ENCODE measurements around the gene RASA2. TPM values are rescaled to one million over a fixed set of nuclear protein-coding genes. Genes with fewer than 3 reads are reported as not detected.

RASA2 gene
- total RNA-seq, 1 experiment from 2014 or later, result 16.4 TPM

DNA sequence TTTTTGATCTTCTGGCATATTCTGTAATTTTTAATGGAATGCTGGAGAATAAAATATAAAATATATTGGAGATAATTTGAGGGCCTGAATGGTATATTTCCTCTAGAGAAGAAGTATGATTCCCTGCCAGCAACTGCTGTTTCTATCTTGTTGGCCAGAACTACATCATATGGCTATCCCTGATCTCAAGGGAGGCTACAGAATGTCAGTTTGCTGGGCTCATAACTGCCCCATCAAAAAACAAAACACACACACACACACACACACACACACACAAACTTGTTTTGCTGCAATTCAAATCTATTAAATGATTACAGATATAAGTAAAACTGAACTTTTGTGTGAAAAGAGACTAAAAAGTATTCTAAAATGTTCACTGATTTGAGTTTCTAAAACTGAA, 51.0 kb downstream of the RASA2 start:
- DNase-seq (ENCODE audit: low spot score), result no peak

DNA sequence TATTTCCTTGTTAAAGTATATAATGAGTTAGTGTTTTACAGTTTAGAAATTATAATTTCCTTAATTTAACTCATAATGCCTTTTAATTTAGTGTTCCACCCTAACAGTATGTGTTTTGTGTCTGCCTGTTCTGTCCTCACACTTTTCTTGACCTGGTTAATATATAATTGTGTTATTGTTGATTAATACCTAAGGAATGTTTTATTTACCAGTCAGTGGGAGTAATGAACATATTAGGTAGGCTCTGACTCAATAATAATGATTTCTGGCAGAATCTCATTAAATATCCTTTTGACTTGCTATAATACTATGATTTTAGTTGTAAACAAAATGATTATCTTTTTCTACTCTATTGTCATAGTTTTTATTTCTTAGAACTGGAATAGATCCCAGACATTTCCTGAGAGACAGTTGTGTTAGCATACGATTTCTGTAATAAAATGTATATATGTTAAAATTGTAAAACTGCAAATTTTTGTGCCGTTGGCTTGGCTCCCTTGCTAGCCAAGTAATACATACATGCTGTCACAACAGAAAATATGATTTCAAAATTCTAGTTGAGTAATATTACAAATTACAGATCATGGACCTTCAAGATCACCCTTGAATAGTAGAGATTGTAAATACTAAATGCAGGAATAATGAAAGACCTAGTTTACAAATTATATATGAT, 51.9 kb downstream of the RASA2 start:
- DNase-seq (ENCODE audit: low spot score), result no peak

DNA sequence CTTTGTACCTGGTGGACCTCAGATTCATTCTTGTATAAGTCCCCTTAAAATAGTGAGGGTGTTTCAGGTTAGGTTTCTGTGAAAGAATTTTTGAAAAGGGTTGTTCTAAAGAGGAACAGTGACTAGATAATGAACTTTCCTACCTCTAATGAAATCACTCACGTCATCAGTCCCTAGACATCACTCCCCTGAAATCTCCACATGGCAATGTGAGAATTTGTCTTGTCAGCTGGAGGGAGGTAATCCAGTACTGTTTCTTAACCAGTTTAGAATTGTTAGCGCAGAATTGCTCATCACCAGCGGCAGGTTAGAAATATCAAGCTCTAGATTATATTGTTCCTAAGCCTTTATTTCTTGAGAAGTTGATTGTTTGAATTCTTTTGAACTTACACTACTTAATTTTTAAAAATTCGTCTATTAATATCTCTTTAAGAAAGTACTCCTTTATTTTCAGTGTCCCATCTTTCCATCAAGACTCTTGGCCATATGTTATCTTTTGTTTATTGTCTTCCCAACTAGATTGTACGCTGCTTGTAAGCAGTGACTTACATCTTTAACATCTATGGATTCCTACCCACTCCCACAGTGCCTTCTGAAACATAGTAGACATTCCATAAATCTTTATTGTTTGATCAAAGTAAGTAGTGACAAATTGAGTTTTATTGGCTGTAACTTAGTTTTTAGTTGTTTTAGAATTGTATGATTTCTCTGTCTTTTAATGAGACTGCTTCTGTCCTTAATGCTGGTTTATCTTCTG, 52.8 kb downstream of the RASA2 start:
- DNase-seq (ENCODE audit: low spot score), result no peak

DNA sequence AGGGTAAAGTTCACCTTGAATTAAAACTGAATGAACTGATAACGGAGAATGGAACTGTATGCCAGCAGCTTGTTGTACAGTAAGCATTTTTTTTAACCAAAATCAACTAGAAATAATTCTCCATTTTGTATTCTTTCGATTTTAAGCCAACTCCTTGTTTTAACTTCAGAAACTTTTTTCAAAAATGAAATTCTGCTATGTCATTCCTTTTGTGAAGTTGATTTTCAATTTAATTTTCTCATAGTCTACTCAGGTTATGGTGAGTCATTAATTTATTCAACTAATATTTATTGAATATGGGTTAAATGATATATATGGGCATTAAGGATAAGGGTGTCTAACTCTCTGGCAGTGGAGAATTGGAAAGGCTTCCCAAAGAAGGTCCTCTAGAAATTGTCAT, 53.7 kb downstream of the RASA2 start:
- DNase-seq (ENCODE audit: low spot score), result no peak

DNA sequence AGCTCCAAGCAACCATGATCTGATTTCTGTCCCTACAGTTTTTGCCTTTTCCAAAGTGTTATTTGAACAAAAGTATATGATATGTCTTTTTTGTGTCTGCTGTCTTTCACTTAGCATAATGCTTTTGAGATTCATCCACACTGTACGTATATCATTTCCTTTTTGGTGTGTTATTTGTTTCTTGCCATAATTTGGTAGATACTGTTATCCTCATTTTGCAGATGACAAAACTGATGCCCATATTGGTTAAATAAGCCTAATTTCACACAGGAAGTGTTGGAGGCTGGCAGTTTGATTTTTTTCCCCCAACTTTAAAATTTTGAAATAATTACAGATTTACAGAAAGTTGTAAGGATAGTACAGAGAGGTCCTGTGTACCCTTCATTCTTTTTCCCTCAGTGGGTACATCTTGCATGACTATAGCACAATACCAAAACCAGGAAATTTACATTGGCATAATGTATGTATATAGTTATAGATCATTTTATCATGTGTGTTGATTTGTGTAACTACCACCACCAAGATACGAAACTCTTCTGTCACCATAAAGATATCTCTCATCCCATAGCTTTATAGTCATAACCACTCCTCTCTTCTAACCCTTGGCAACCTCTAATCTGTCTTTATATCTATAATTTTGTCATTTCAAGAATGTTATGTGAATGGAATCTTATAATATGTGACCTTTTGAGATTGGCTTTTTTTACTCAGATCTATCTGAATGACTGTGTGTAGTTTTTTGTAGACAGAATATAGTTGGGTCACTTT, 55.6 kb downstream of the RASA2 start:
- DNase-seq (ENCODE audit: low spot score), result no peak

DNA sequence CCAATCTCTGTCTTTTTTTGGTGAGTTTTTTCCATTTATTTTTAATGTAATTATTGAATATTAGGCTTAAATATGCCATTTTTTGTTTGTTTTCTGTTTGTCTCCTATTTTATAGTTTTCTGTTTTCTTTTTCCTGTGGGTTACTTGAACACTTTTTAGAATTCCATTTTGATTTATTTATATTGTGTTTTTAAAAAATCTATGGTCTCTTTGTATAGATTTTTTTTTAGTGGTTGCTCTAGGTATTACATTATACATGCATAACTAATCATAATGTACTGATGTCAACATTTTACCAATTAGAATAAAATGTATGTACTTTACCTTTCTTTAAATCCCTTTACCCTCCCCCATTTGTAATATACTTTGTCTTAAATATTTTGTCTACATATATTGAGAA, 56.2 kb downstream of the RASA2 start:
- no peak for DNase-seq (ENCODE audit: low spot score)

DNA sequence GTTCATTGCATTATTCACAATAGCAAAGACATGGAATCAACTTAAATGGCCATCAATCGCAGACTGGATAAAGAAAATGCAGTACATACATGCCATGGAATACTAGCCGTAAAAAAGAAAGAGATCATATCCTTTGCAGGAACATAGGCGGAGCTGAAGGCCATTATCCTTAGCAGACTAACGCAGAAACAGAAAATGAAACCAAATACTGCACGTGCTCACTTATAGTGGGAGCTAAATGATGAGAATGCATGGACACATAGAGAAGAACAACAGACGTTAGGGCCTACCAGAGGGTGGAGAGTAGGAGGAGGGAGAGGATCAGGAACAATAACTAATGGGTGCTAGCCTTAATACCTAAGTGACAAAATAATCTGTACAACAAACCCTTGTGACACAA, 57.9 kb downstream of the RASA2 start:
- DNase-seq (ENCODE audit: low spot score), result no peak

DNA sequence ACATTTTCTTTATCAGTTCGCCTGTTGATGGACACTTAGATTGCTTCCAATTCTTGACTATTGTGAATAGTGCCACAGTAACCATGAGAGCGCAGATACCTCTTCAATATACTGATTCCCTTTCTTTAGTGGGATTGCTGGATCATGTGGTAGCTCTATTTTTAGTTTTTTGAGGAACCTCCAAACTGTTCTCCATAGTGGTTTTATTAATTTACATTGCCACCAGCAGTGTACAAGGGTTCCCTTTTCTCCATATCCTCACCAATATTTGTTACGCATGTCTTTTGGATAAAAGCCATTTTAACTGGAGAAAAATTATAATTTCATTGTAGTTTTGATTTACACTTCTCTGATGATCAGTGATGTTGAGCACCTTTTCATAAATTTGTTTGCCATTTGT, 59.3 kb downstream of the RASA2 start:
- no peak for DNase-seq (ENCODE audit: low spot score)

DNA sequence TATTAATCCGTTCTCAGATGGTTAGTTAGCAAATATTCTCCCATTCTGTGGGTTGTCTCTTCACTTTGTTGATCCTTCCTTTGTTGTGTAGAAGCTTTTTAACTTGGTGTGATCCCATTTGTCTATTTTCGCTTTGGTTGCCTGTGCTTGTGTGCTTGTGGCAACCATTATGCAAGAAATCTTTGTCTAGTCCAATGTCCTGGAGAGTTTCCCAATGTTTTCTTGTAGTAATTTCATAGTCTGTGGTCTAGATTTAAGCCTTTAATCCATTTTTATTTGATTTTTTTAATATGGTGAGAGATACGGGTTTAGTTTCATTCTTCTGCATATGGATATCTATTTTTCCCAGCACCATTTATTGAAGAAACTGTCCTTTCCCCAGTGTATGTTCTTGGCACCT, 59.8 kb downstream of the RASA2 start:
- DNase-seq (ENCODE audit: low spot score), result no peak

DNA sequence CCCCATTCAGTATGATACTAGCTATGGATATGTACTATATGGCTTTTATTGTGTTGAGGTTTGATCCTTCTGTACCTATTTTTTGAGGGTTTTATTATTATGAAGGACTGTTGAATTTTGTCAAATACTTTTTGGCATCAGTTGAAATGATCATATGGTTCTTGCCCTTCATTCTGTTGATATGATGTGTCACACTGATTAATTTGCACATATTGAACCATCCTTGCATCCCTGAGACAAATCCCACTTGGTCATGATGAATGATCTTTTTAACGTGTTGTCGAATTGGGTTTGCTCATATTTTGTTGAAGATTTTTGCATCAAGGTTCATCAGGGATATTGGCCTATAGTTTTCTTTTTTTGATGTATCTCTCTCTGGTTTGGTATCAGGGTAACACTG, 61.0 kb downstream of the RASA2 start:
- DNase-seq (ENCODE audit: low spot score), result no peak

DNA sequence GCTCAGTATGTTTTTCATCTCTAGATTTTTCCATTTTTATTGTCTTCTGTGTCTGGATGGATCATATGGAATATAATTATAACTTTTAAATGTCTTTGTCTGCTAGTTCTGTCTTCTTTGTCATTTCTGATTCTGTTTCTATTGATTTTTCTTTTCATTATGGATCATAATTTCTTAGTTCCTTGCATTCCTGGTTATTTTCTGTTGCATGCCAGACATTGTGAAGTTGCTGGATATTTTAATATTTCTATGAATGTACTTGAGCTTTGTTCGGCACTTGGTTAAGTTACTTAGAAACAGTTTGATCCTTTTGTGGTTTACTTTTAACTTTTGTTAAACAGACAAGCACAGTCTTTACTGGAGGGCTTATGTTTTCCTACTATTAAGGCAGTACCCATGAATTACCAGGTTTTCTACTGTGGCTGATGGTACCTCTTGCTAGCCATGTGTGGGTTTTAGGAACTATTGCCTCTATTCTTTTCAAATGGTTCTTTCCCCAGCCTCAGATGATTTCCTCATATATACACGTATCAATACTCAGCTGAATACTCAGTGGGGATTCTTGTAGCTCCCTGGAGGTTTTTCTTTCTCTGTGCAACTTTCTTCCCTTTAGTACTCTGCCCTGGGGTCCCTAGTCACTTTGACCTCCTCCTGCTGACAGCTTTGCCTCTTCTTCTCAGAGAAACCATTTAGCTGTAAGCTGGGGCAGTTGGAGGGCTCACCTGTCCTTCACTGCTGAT, 64.3 kb downstream of the RASA2 start:
- no peak for DNase-seq (ENCODE audit: low spot score)

DNA sequence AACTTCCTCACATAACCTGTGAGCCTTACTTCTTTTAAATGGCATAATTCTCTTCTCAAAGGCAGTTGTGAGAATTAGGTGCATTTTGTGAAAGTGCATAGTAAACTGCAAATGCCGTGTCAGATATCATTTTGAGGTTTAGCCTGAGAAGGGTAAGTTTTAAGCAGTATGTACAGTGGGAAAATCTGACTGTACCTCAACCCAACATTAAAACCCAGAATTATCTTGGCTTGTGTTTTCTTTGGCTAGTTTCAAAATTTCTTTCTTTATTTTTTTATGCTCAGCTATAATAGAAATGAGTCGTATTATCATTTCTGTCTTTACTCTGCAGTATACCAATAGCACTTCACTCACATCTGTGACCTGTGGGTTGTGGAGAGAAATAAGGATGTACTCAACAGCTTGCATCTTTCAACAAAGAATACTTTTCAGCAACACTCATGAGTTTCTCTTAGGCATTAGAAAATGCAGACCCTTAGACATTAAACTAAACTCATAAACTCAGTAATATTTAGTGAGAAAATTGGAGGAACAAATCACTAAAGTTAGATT, 65.7 kb downstream of the RASA2 start:
- DNase-seq (ENCODE audit: low spot score), result no peak

DNA sequence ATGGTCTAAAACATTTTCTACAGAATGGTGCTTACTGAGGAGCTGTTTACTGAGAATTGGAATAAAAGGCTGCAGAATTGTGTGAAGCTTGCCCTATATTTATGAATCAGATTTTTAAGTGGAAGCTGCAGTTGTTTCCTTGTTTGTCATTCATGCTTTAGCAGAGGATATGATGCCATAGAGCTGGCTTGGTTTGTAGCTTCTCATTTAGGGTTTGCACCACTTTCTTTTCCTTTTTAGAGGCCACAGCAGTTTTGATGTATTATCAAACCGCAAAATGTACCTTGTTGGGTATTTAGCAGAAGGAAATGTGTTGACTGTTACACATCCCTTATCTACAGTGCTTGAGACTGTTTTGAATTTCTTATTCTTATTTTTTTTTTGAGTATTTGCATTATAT, 66.2 kb downstream of the RASA2 start:
- no peak for DNase-seq (ENCODE audit: low spot score)

DNA sequence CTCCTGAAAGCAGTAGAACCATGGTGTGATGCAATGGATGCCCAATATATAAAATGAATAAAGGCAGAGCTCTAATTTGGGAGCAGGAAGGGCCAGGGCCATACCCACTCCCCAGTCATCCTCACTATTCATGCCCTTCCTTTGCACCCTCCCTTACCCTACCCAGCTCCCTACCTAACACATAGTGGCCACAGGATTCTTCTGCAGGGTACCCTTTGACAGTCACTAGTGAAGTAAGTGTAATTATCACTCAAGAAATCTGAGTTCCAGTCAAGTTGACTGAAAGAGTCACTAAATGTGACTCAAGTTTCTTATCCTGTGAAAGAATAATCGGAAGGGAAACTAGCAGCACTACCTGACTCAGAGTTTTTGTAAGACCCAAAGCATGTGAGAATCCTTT, 69.2 kb downstream of the RASA2 start:
- no peak for DNase-seq (ENCODE audit: low spot score)

DNA sequence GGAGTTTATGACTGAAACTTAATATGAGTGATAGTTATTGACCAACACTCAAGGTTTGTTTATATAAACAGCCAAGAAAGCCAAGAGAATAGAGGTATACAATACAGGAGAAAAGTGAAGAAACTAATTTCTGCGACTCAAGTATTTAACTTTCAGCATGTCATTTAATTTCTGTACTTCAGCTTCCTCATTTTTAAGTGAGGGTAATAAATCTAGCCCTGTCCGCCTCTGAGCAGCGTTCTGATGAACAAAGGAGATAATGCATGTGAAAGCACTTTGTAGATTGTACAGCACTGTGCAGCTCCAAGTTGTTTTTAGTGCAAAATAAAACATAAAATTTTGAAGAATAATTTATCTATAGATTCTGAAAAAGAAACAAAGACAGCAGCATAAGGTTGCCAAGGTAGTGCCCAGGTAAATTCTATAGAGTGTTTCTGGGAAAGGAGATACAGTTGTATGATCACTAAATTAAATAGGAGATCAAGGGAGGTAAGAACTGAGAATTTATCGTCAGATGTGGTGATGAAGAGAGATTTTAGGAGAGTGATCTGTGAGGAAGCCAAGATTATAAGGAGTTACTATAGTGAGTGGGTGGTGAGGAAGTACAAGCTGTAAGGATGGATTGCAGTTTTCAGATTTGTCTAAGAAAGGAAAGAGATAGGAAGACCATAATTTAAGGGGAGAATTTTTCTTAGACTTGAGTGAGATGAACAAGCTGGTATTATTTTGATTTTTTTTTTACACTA, 71.3 kb downstream of the RASA2 start:
- DNase-seq (ENCODE audit: low spot score), result no peak

DNA sequence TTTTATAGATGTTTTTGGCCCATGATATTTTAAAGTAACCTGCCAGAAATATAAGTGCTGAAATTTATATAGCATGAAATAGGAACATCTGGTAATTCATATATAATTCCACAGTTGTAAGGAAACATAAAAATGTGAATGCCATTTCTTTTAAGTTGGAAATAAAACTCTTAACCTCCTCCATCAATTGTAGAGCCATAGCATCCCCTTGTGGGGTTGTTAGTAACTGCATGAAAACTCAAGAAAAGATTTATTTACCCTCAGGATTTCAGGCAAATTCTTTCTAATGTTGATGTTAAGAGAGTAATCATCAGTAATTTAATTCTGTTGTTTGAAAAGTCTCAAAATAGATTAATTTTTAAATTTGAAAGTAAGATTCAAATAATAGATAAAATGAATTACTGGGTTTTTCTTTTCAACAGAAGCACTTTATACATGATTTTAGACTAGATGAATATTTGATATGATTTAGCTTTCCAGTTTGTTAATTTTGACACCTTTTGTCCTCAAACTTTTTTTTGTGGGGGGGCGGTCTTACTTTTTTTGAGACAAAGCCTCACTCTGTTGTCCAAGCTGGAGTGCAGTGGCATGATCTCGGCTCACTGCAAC, 74.7 kb downstream of the RASA2 start:
- peak; percentile 50 for DNase-seq (ENCODE audit: low spot score)

DNA sequence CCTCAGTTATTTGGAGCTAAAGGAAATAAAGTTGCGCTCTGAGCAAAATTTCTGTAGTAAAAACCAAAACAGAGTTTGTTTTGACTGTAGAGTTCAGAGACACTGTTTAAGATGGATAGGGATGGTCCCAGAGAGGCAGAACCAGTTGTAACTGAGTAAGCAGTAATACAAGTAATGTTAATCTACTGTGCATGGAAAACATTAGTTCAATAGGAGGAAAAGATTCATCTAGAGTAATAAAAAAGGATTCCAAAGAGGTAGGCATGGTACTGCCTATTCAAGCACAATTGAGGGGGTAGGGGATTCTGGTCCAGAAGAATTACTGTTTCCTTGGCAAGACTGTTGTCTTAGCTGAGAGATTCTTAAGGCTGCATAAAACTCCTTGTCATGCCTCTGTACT, 77.4 kb downstream of the RASA2 start:
- no peak for DNase-seq (ENCODE audit: low spot score)

DNA sequence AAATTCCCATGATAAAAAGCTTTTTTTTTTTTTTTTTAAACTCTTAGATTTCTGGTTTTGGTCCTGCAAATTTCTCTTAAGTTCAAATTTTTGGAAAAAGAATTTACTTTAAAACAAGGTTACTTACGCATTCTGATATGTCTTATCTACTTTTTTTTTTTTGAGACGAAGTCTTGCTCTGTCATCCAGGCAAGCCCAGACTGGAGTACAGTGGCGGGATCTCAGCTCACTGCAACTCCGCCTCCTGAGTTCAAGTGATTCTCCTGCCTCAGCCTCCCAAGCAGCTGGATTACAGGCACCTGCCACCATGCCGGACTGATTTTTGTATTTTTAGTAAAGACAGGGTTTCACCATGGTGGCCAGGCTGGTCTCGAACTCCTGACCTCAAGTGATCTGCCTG, 83.2 kb downstream of the RASA2 start:
- DNase-seq (ENCODE audit: low spot score), result no peak

DNA sequence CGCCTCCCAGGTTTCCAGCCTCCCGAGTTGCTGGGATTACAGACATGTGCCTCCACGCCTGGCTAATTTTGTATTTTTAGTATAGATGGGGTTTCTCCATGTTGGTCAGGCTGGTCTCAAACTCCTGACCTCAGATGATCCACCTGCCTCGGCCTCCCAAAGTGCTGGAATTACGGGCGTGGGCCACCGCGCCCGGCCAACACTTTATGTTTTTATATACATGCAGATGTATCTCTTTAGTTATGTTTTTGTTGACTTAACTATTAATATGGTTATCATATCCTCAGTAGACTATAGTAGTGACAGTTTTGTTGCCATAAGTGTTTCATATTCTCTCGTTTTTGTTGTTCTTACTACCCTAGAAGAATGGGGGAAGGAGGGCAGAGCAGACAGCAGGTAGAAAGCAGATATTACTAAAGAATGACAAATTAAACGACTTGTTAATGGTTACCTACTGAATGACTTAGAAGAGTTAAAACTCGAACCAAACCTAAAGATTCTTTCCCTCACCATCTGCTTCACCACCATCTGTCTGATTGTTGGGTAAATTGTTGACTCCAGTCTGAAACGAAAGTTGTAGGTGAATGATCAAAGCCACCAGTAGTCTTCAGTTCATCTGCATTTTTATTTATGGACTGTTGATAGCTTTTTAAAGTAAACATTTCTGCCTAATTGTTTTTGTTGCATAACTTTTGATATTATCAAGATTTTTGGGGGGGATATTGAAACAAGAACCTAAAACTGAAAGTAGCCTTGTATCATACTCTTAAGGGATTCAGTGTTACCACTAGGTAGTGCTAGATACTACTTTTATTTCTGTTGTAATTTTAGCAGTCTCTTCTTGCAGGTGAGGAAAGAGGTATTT, 89.3 kb downstream of the RASA2 start:
- DNase-seq (ENCODE audit: low spot score), result peak; percentile 43

DNA sequence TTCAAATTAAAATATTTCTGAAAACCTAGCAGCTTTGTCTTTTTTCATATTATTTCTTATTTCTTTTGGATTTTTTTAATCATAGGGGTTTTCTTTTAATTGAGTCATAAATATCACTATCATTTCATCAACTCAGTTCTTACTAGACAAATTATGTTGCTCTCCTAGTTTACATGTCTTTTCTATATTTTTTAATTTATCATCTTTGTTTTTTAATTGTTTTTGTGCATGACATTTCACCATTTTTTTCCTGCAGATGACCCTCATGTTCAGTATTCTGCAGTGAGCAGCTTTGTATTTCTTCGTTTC, 89.9 kb downstream of the RASA2 start:
- DNase-seq (ENCODE audit: low spot score), result no peak
